Suprapubic skin (tissue), 4 donors: ENCODE measurements around the gene MAML2. TPM values are rescaled to one million over a fixed set of nuclear protein-coding genes. Genes with fewer than 3 reads are reported as not detected.

ENCODE experiments used
- DNase-seq, 2 donors: peaks; one replicate each; pipeline ENCODE4 v3.0.0-alpha.2; 2019; ENCODE audit warnings: low spot score in 2 of 2
- H3K27ac ChIP-seq: fragments of 200-600 bp; sonication (generic); one replicate; pipeline ENCODE4 v1.5.1; 2019
- H3K27me3 ChIP-seq: fragments of 200-600 bp; sonication (generic); one replicate; pipeline ENCODE4 v1.5.1; 2019
- H3K36me3 ChIP-seq: fragments of 200-600 bp; sonication (generic); one replicate; pipeline ENCODE4 v1.5.1; 2019
- H3K4me1 ChIP-seq: fragments of 200-600 bp; sonication (generic); one replicate; pipeline ENCODE4 v1.5.1; 2019
- H3K4me3 ChIP-seq: fragments of 200-600 bp; sonication (generic); one replicate; pipeline ENCODE4 v1.5.1; 2019; ENCODE audit warnings: mild to moderate bottlenecking
- H3K9me3 ChIP-seq: fragments of 200-600 bp; sonication (generic); one replicate; pipeline ENCODE4 v1.5.1; 2019
- CTCF ChIP-seq, 2 donors: fragments of 200-600 bp in 1 of 2; fragments of 450-650 bp in 1 of 2; sonication (generic) in 1 of 2; IDR thresholded peaks; one replicate each; pipeline ENCODE4 v1.5.1; 2016 to 2019; ENCODE audit warnings: antibody characterized with exemption in 2 of 2, mild to moderate bottlenecking in 1 of 2, moderate library complexity in 1 of 2
- EP300 ChIP-seq: sonication (generic); formaldehyde crosslinking; IDR thresholded peaks from one replicate; pipeline ENCODE4 v1.6.1; 2017; ENCODE audit warnings: antibody characterized with exemption
- POLR2A ChIP-seq, 2 donors: fragments of 450-650 bp; IDR thresholded peaks; one replicate each; pipeline ENCODE4 v1.6.1; 2017; ENCODE audit warnings: antibody characterized with exemption in 2 of 2, mild to moderate bottlenecking in 2 of 2, moderate library complexity in 2 of 2
- POLR2AphosphoS5 ChIP-seq, 3 donors: sonication (generic); formaldehyde crosslinking; IDR thresholded peaks; one replicate each; pipeline ENCODE4 v1.6.1; 2017; ENCODE audit warnings: antibody characterized with exemption in 3 of 3
- WGBS: methylation state at CpG from one replicate; pipeline ENCODE4 v1.1.5; 2018; 5-methylcytosine and 5-hydroxymethylcytosine counted together
- total RNA-seq, 4 donors: library from RNA; depleted of rRNA; stranded (reverse); fragments of >200 nt; gene quantifications; one replicate each; pipeline ENCODE4 v1.1.0, GENCODE V29; 2016

MAML2 gene
- total RNA-seq, 4 donors from 2014 or later: 24.9 to 44.4 (median 30.9) TPM

GRCh38 chr11:95975343-95975742, 367.7 kb downstream of the MAML2 start:
- Histone ChIP-seq H3K27ac (no peak overlapping the region), H3K4me1 (no peaks in the 10 kb centered on the region), H3K9me3 (no peaks in the 10 kb centered on the region), H3K36me3 (peaks cover 17% of the 10 kb centered on the region), H3K27me3 (no peaks in the 10 kb centered on the region), H3K4me3 (no peak overlapping the region)
- WGBS: 97% methylated on average over 5 of the region's 5 CpGs
- no peak for TF ChIP-seq POLR2A (IDR thresholded peaks at IDR 0.05)
- TF ChIP-seq CTCF (IDR thresholded peaks at IDR 0.05): no peak
- TF ChIP-seq EP300: no peak
- DNase-seq: no peak

GRCh38 chr11:95972060-95972459, 370.9 kb downstream of the MAML2 start:
- TF ChIP-seq POLR2A (IDR thresholded peaks at IDR 0.05) (no peak), CTCF (IDR thresholded peaks at IDR 0.05) (no peak), POLR2AphosphoS5 (IDR thresholded peaks at IDR 0.05) (no peak), EP300 (no peak)
- WGBS: 37% methylated on average over 2 of the region's 2 CpGs

GRCh38 chr11:95968585-95968984, 374.4 kb downstream of the MAML2 start:
- Histone ChIP-seq H3K4me3 (no peak overlapping the region), H3K4me1 (no peaks in the 10 kb centered on the region), H3K27ac (no peak overlapping the region), H3K36me3 (no peaks in the 10 kb centered on the region), H3K27me3 (no peaks in the 10 kb centered on the region), H3K9me3 (no peaks in the 10 kb centered on the region)
- WGBS: 88% methylated on average over 1 of the region's 1 CpG
- no peak for DNase-seq
- TF ChIP-seq CTCF (IDR thresholded peaks at IDR 0.05) (no peak), EP300 (no peak), POLR2A (IDR thresholded peaks at IDR 0.05) (no peak), POLR2AphosphoS5 (IDR thresholded peaks at IDR 0.05) (no peak)

More at GRCh38 chr11:95972060-95972459, 370.9 kb downstream of the MAML2 start:
- no peak for DNase-seq
- Histone ChIP-seq H3K9me3 (no peaks in the 10 kb centered on the region), H3K36me3 (no peaks in the 10 kb centered on the region), H3K27me3 (no peaks in the 10 kb centered on the region), H3K4me3 (no peak overlapping the region), H3K27ac (no peak overlapping the region), H3K4me1 (no peaks in the 10 kb centered on the region)

GRCh38 chr11:95964281-95964680, 378.7 kb downstream of the MAML2 start:
- H3K4me3 ChIP-seq: no peak overlapping the region
- no peaks in the 10 kb centered on the region for H3K36me3 ChIP-seq
- no peak for DNase-seq
- no peak overlapping the region for H3K27ac ChIP-seq
- no peaks in the 10 kb centered on the region for H3K9me3 ChIP-seq
- TF ChIP-seq POLR2A (IDR thresholded peaks at IDR 0.05): no peak
- no peak for TF ChIP-seq POLR2AphosphoS5 (IDR thresholded peaks at IDR 0.05)
- no peak for TF ChIP-seq EP300
- no peak for TF ChIP-seq CTCF (IDR thresholded peaks at IDR 0.05)
- no peaks in the 10 kb centered on the region for H3K27me3 ChIP-seq
- WGBS: 72% methylated on average over 1 of the region's 1 CpG
- no peaks in the 10 kb centered on the region for H3K4me1 ChIP-seq

GRCh38 chr11:95961758-95962157, 381.2 kb downstream of the MAML2 start:
- H3K4me3 ChIP-seq: no peak overlapping the region
- H3K9me3 ChIP-seq: no peaks in the 10 kb centered on the region

More at GRCh38 chr11:95961758-95962157, 381.2 kb downstream of the MAML2 start:
- 93% methylated on average over 1 of the region's 1 CpG for WGBS
- no peaks in the 10 kb centered on the region for H3K27me3 ChIP-seq
- H3K36me3 ChIP-seq: no peaks in the 10 kb centered on the region
- TF ChIP-seq CTCF (IDR thresholded peaks at IDR 0.05): no peak
- no peak for TF ChIP-seq POLR2AphosphoS5 (IDR thresholded peaks at IDR 0.05)
- no peak for TF ChIP-seq POLR2A (IDR thresholded peaks at IDR 0.05)
- TF ChIP-seq EP300: no peak
- H3K27ac ChIP-seq: no peak overlapping the region
- no peak for DNase-seq
- H3K4me1 ChIP-seq: no peaks in the 10 kb centered on the region
